Transverse colon (tissue), 3 donors: ENCODE results near the gene SLC35F3.

Experiments
- EP300 ChIP-seq: sonication (generic); formaldehyde crosslinking; IDR thresholded peaks from one replicate; pipeline ENCODE4 v1.6.1; 2017; ENCODE audit warnings: antibody characterized with exemption, low read depth
- POLR2A ChIP-seq: fragments of 450-650 bp; IDR thresholded peaks from one replicate; pipeline ENCODE4 v1.6.1; 2016; ENCODE audit warnings: antibody characterized with exemption, mild to moderate bottlenecking, moderate library complexity
- TF ChIP-seq, protein P1 (sequence below), 5 experiments: fragments of 200-600 bp in 3 of 5; fragments of 450-650 bp in 2 of 5; sonication (generic) in 3 of 5; IDR thresholded peaks; 1 replicate in 2 of 5; 2 replicates in 3 of 5; pipeline ENCODE4 v1.5.1; 2016 to 2017; ENCODE audit warnings: antibody characterized with exemption in 5 of 5, inconsistent platforms in 3 of 5, mild to moderate bottlenecking in 2 of 5, moderate library complexity in 1 of 5

DNA sequence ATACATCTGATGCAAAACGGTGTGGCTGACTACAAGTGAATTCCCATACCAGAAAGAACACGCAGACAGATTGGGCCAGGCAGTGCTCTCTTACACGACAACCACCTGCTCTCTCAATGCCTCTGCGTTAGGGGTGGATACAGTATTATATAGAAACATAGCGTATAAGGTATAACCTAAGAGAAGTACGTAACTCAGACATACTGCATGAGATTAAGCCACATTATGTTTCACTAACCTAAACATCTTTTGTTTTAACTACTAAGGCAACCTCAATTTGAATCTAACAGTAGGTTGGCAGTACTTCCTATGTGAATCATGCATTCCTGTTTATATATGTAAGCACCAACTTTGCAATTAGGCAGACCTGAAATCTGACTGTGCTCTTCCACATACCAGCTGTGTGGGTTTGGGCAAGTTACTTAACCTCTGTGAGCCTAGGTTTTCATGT lies 410.6 kb downstream of the SLC35F3 start:
- TF ChIP-seq, protein P1, sequence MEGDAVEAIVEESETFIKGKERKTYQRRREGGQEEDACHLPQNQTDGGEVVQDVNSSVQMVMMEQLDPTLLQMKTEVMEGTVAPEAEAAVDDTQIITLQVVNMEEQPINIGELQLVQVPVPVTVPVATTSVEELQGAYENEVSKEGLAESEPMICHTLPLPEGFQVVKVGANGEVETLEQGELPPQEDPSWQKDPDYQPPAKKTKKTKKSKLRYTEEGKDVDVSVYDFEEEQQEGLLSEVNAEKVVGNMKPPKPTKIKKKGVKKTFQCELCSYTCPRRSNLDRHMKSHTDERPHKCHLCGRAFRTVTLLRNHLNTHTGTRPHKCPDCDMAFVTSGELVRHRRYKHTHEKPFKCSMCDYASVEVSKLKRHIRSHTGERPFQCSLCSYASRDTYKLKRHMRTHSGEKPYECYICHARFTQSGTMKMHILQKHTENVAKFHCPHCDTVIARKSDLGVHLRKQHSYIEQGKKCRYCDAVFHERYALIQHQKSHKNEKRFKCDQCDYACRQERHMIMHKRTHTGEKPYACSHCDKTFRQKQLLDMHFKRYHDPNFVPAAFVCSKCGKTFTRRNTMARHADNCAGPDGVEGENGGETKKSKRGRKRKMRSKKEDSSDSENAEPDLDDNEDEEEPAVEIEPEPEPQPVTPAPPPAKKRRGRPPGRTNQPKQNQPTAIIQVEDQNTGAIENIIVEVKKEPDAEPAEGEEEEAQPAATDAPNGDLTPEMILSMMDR (IDR thresholded peaks at IDR 0.05): no peak
- TF ChIP-seq POLR2A (peak; percentile 18), EP300 (no peak)
